Endothelial cell of umbilical vein (primary cell): ENCODE results near the gene CRTC2. TPM values are rescaled to one million over a fixed set of nuclear protein-coding genes. Genes with fewer than 3 reads are reported as not detected.

Experiments used
- BruUV-seq: library from RNA; stranded (reverse); fragments of 400-500 nt; replicated peaks from 2 replicates; lab custom pipeline; 2021; lab: Mats Ljungman, UMichigan
- CTCF ChIA-PET: fragments of 300-600, 350-600 bp; sonication (Branson Sonifier 250); formaldehyde crosslinking; loops from one replicate; lab custom pipeline; 2021; ENCODE audit warnings: antibody characterized with exemption, inconsistent platforms; lab: Charles Lee
- POLR2A ChIA-PET: fragments of 300-600, 350-600 bp; sonication (Branson Sonifier 250); formaldehyde crosslinking; loops from one replicate; lab custom pipeline; 2021; ENCODE audit warnings: antibody characterized with exemption, inconsistent platforms; lab: Charles Lee
- DNase-seq: peaks from one replicate; pipeline ENCODE4 v3.0.0-alpha.2; 2011; ENCODE audit warnings: low read depth, low spot score
- FAIRE-seq: peaks from 2 replicates; lab custom pipeline; 2011; peaks lifted over from hg19 to GRCh38; lab: Jason Lieb, UNC
- H2AFZ ChIP-seq: 2 replicates; pipeline ENCODE4 v1.6.0; 2012; ENCODE audit warnings: low read depth, low read length, control low read depth, inconsistent platforms
- H3K27ac ChIP-seq: 2 replicates; pipeline ENCODE4 v1.5.1; 2011; ENCODE audit warnings: low read depth, mild to moderate bottlenecking, control low read depth, low read length, moderate library complexity; ENCODE audit not compliant: insufficient read depth
- H3K27me3 ChIP-seq, 2 experiments: 2 replicates each; pipeline versions ENCODE4 v1.6.0 to v1.6.1; 2011; ENCODE audit warnings: low read length in 2 of 2, mixed read lengths in 1 of 2; ENCODE audit not compliant: control insufficient read depth in 2 of 2, insufficient read depth in 2 of 2
- H3K36me3 ChIP-seq, 2 experiments: 2 replicates in 1 of 2; 3 replicates in 1 of 2; pipeline ENCODE4 v1.5.1; 2011; ENCODE audit warnings: low read length in 2 of 2, mild to moderate bottlenecking in 1 of 2, moderate library complexity in 1 of 2; ENCODE audit not compliant: control insufficient read depth in 2 of 2, insufficient read depth in 2 of 2; ENCODE audit errors: extremely low read depth in 1 of 2
- H3K4me1 ChIP-seq: 3 replicates; pipeline ENCODE4 v1.5.1; 2011; ENCODE audit warnings: mild to moderate bottlenecking, low read length; ENCODE audit not compliant: control insufficient read depth, insufficient read depth; ENCODE audit errors: extremely low read depth
- H3K4me2 ChIP-seq: 2 replicates; pipeline ENCODE4 v1.6.1; 2011; ENCODE audit warnings: low read length, control low read depth, mixed read lengths; ENCODE audit not compliant: insufficient read depth
- H3K4me3 ChIP-seq, 3 experiments: fragments of 200-600 bp in 1 of 3; sonication (generic), shearing (Covaris generic) in 1 of 3; replicated peaks in 1 of 3; 2 replicates each; pipeline ENCODE4 v1.5.1; 2011 to 2016; ENCODE audit warnings: control low read depth in 3 of 3, low read length in 3 of 3, mild to moderate bottlenecking in 2 of 3, inconsistent platforms in 1 of 3, low read depth in 1 of 3, moderate library complexity in 1 of 3; ENCODE audit not compliant: insufficient read depth in 1 of 3
- H3K79me2 ChIP-seq: 2 replicates; pipeline ENCODE4 v1.6.0; 2012; ENCODE audit warnings: low read length, inconsistent platforms; ENCODE audit not compliant: control insufficient read depth, insufficient read depth
- H3K9ac ChIP-seq: replicated peaks from 2 replicates; pipeline ENCODE3; 2011; ENCODE audit warnings: low read length, control low read depth; ENCODE audit not compliant: insufficient read depth; ENCODE audit errors: extremely low read depth
- H3K9me1 ChIP-seq: replicated peaks from 3 replicates; pipeline ENCODE4 v1.6.0; 2011; ENCODE audit warnings: mild to moderate bottlenecking, low read length; ENCODE audit not compliant: control insufficient read depth, insufficient read depth; ENCODE audit errors: extremely low read depth
- H3K9me3 ChIP-seq: replicated peaks from 2 replicates; pipeline ENCODE4 v1.5.1; 2012; ENCODE audit warnings: low read length, inconsistent platforms; ENCODE audit not compliant: control insufficient read depth, insufficient read depth
- H4K20me1 ChIP-seq: replicated peaks from 2 replicates; pipeline ENCODE3; 2011; ENCODE audit warnings: mild to moderate bottlenecking, low read length; ENCODE audit not compliant: control insufficient read depth, insufficient read depth; ENCODE audit errors: extremely low read depth
- EZH2 ChIP-seq: IDR thresholded peaks from 2 replicates; pipeline ENCODE4 v1.6.1; 2012; ENCODE audit warnings: borderline replicate concordance, low read depth, mild to moderate bottlenecking, moderate library complexity, low read length, inconsistent platforms; ENCODE audit not compliant: severe bottlenecking
- FOS ChIP-seq: IDR thresholded peaks from 2 replicates; pipeline ENCODE4 v1.6.1; 2011; ENCODE audit warnings: mild to moderate bottlenecking, low read length, moderate library complexity, borderline replicate concordance; ENCODE audit not compliant: insufficient read depth
- GATA2 ChIP-seq: IDR thresholded peaks from 2 replicates; pipeline ENCODE4 v1.7.0; 2011; ENCODE audit warnings: low read depth, mild to moderate bottlenecking, moderate library complexity, mixed read lengths, low read length; ENCODE audit not compliant: insufficient read length, insufficient read depth
- JUN ChIP-seq: IDR thresholded peaks from 2 replicates; pipeline ENCODE4 v1.6.1; 2011; ENCODE audit warnings: borderline replicate concordance, low read depth; ENCODE audit not compliant: insufficient read length, insufficient read depth
- MYC ChIP-seq: IDR thresholded peaks from one replicate; pipeline ENCODE4 v1.6.1; 2011; ENCODE audit warnings: mild to moderate bottlenecking, low read depth, low read length
- POLR2A ChIP-seq: IDR thresholded peaks from 2 replicates; pipeline ENCODE4 v1.6.1; 2012; ENCODE audit warnings: low read depth, mild to moderate bottlenecking, control low read depth, low read length
- POLR2AphosphoS5 ChIP-seq: IDR thresholded peaks from 2 replicates; pipeline ENCODE4 v1.6.1; 2012; ENCODE audit warnings: low read depth, mild to moderate bottlenecking, control low read depth, low read length, moderate library complexity; ENCODE audit not compliant: insufficient read depth
- dilution Hi-C: fragments of 300-500 bp; cut with MboI; formaldehyde crosslinking; loops from one replicate; pipeline ENCODE4 v1.15.0; 2019; ENCODE audit warnings: low sequenced_read_pairs; ENCODE audit not compliant: extremely low pct_ligation_motif_present
- intact Hi-C: fragments of 100-400 bp; cut with micrococcal nuclease; formaldehyde crosslinking; loops from one replicate; pipeline ENCODE4 v1.10.0; 2022
- polyA plus RNA-seq, 4 experiments: library from polyadenylated mRNA; depleted of rRNA in 3 of 4; stranded (reverse) in 3 of 4; unstranded in 1 of 4; fragments of >200 nt; gene quantifications; 2 replicates each; pipeline versions ENCODE4 v1.2.1 to v1.2.3, GENCODE V29; 2011 to 2012; ENCODE audit warnings: missing spikeins in 1 of 4
- total RNA-seq: library from RNA; stranded (reverse); gene quantifications from 2 replicates; pipeline ENCODE4 v1.2.3, GENCODE V29; 2021
- TF ChIP-seq, protein P1 (sequence below), 2 donors: IDR thresholded peaks; 1 replicate in 1 of 2; 2 replicates in 1 of 2; pipeline ENCODE4 v1.5.1; 2011; ENCODE audit warnings: low read length in 2 of 2, mild to moderate bottlenecking in 2 of 2, moderate library complexity in 2 of 2, control low read depth in 1 of 2, inconsistent platforms in 1 of 2, low read depth in 1 of 2; ENCODE audit not compliant: insufficient read depth in 1 of 2; ENCODE audit errors: extremely low read depth in 1 of 2
- TF ChIP-seq, protein P2 (sequence below): IDR thresholded peaks from 2 replicates; pipeline ENCODE4 v1.6.1; 2011; ENCODE audit not compliant: insufficient read depth, insufficient read length

Gene CRTC2
- total and polyA plus RNA-seq, 2 donors (not counting 3 experiments of a cell fraction or from before 2014, with no cell fraction given), result 40.2 to 42.2 TPM

DNA sequence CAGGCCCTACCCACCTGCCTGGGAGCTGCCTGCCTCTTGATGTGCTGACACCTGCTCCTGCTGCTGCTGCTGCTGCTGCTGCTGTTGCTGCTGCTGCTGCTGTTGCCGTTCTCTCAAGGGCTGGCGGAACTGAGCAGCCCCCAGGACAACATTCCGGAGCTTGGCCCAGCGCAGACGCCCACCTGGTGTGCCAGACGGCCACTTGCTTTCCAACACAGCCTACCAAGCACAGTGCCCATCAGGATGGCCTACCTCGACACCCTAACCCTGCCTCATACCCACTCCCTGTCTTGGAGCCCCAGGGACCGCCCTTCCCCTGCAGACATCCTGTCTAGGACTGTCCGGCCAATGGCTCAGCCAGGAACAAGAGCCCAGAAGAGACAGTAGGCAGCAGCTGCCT lies 23.7 kb downstream of the CRTC2 start:
- Histone ChIP-seq H3K4me2 (no peak overlapping the region), H3K36me3 (peaks cover 5 to 53% of the 10 kb centered on the region in 2 experiments), H3K9me3 (no peaks in the 10 kb centered on the region), H3K4me1 (no peaks in the 10 kb centered on the region), H4K20me1 (no peaks in the 10 kb centered on the region), H3K9ac (no peak overlapping the region), H3K4me3 (no peak overlapping the region), H3K27me3 (no peaks in the 10 kb centered on the region), H3K79me2 (no peaks in the 10 kb centered on the region), H2AFZ (no peak overlapping the region), H3K9me1 (no peaks in the 10 kb centered on the region), H3K27ac (no peak overlapping the region)
- POLR2A ChIA-PET, result no interaction called here
- TF ChIP-seq JUN, result no peak
- TF ChIP-seq GATA2, result no peak
- TF ChIP-seq POLR2A, result no peak
- TF ChIP-seq POLR2AphosphoS5, result no peak
- TF ChIP-seq FOS, result no peak
- TF ChIP-seq, protein P1, sequence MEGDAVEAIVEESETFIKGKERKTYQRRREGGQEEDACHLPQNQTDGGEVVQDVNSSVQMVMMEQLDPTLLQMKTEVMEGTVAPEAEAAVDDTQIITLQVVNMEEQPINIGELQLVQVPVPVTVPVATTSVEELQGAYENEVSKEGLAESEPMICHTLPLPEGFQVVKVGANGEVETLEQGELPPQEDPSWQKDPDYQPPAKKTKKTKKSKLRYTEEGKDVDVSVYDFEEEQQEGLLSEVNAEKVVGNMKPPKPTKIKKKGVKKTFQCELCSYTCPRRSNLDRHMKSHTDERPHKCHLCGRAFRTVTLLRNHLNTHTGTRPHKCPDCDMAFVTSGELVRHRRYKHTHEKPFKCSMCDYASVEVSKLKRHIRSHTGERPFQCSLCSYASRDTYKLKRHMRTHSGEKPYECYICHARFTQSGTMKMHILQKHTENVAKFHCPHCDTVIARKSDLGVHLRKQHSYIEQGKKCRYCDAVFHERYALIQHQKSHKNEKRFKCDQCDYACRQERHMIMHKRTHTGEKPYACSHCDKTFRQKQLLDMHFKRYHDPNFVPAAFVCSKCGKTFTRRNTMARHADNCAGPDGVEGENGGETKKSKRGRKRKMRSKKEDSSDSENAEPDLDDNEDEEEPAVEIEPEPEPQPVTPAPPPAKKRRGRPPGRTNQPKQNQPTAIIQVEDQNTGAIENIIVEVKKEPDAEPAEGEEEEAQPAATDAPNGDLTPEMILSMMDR (IDR thresholded peaks at IDR 0.05; ENCODE audit: extremely low read depth in 1 of 2, insufficient read depth in 1 of 2, low read depth in 1 of 2, low read length in 2 of 2), result no peak
- no peak for TF ChIP-seq EZH2
- TF ChIP-seq, protein P2, sequence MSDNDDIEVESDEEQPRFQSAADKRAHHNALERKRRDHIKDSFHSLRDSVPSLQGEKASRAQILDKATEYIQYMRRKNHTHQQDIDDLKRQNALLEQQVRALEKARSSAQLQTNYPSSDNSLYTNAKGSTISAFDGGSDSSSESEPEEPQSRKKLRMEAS, result no peak
- no peak for TF ChIP-seq MYC
- FAIRE-seq, result no peak
- CTCF ChIA-PET, result no interaction called here
- dilution Hi-C loops, result no loop called here
- intact Hi-C loops, result no loop called here
- no TSS peak for BruUV-seq
- DNase-seq, result no peak
